Measurements from ENCODE around the gene PTRH1.

DNA sequence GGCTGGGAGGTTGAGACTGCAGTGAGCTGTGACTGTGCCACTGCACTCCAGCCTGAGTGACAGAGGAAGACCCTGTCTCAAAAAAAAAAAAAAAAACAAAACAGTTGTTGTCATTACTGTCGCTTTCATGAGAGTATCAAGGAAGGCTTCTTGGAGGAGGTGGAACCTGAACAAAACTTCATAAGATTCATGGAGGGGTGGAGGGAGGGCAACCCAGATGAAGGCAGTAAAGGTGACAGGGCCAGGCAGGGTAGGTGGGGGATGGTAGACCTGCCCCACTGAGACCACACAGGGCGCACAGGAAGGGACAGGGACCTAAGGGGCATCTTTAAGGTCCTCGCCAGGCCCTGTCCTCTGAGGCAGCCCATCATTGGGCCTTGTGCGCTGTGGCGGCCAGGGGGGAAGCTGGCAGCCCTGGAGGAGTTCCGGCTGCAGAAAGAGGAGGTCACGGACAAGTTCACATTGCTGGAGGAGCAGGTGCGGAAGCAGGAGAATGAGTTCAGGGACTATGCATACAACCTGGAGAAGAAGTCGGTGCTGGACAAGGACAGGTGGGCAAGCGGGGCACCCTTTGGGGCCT is 5.2 kb downstream of the PTRH1 start:
- TF ChIP-seq EZH2 (IDR thresholded peaks at IDR 0.05) (no peak), POLR2AphosphoS5 (IDR thresholded peaks at IDR 0.05; ENCODE audit: borderline replicate concordance, low read depth, low read length) (no peak)
